SU-DHL-6 (cell line): ENCODE results near the gene ANTXRL.

ENCODE experiments used
- EZH2phosphoT487 ChIP-seq: fragments of 200-600 bp; sonication (generic), shearing (Covaris generic); conservative IDR thresholded peaks from 2 replicates; pipeline ENCODE4 v1.6.1; 2018; ENCODE audit warnings: mild to moderate bottlenecking, antibody characterized with exemption, low read length, moderate library complexity, mixed read lengths
- TF ChIP-seq, protein P1 (sequence below): fragments of 200-600 bp; sonication (generic); IDR thresholded peaks from one replicate; pipeline ENCODE4 v1.5.1; 2017; ENCODE audit warnings: antibody characterized with exemption, mild to moderate bottlenecking, low read length, moderate library complexity; ENCODE audit not compliant: insufficient read depth, poor library complexity, severe bottlenecking

DNA sequence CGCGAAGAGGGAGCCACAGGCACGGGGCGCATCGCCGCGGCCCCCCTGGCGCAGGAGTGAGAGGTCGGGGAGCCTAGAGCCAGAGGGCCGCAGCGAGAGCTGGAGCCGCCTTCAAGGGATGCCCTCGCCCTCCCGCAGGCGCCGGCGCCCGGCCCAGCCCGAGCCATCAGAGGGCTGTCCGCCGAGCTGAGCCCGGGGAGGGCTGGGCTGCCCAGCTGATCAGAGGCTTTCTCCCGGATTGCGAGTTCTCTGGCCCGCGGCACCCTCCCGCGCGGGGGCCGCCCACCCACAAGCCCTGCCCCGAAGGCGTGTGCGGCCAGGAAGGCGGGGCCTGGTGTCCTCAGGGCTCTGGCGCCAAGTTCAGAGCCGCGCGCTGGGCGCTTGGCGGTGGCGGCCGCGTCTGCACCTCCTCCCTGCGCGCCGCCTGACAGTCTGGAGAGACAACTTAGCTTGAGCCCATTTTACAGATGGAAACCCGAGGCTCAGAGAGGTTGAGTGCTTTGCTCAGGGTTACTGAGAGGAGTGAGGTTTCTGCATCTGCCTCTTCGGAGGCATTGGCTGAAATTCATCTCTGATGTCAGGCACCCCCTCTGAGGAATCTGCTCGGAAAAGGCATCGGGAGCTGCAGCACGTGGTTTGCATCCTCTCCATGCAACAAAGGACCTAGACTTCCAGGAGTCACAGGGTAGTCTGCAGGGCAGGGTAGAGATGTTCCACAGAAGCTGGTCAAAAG is 3.8 kb upstream of the ANTXRL start:
- TF ChIP-seq, protein P1, sequence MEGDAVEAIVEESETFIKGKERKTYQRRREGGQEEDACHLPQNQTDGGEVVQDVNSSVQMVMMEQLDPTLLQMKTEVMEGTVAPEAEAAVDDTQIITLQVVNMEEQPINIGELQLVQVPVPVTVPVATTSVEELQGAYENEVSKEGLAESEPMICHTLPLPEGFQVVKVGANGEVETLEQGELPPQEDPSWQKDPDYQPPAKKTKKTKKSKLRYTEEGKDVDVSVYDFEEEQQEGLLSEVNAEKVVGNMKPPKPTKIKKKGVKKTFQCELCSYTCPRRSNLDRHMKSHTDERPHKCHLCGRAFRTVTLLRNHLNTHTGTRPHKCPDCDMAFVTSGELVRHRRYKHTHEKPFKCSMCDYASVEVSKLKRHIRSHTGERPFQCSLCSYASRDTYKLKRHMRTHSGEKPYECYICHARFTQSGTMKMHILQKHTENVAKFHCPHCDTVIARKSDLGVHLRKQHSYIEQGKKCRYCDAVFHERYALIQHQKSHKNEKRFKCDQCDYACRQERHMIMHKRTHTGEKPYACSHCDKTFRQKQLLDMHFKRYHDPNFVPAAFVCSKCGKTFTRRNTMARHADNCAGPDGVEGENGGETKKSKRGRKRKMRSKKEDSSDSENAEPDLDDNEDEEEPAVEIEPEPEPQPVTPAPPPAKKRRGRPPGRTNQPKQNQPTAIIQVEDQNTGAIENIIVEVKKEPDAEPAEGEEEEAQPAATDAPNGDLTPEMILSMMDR, result no peak
- no peak for TF ChIP-seq EZH2phosphoT487
